T-helper 17 cell (primary cell): ENCODE data around the gene ZNF691. TPM values are rescaled to one million over a fixed set of nuclear protein-coding genes. Genes with fewer than 3 reads are reported as not detected.

Experiments used
- ATAC-seq: fragments of 150-1000 bp; cut with Tn5 transposase; 2 replicates; pipeline ENCODE4 v1.10.0; 2021; ENCODE audit warnings: mild to moderate bottlenecking, moderate library complexity
- DNase-seq, 3 donors: peaks; one replicate each; pipeline versions ENCODE4 v3.0.0 to v3.0.0-alpha.2; 2020 to 2021
- H3K9me3 ChIP-seq: one replicate; pipeline ENCODE4 v1.7.0; 2013; ENCODE audit warnings: low read length, mild to moderate bottlenecking; ENCODE audit not compliant: control insufficient read depth, poor library complexity, severe bottlenecking
- H3K27ac Mint-ChIP-seq: one replicate; pipeline ENCODE4 v1.8.0; 2022; ENCODE audit warnings: mild to moderate bottlenecking, moderate library complexity, mixed read lengths
- H3K27me3 Mint-ChIP-seq: one replicate; pipeline ENCODE4 v1.8.0; 2022; ENCODE audit warnings: mixed read lengths
- H3K36me3 Mint-ChIP-seq: one replicate; pipeline ENCODE4 v1.8.0; 2022; ENCODE audit warnings: low read depth, mixed read lengths
- H3K4me1 Mint-ChIP-seq: one replicate; pipeline ENCODE4 v1.8.0; 2022; ENCODE audit warnings: mild to moderate bottlenecking, mixed read lengths
- H3K4me3 Mint-ChIP-seq: one replicate; pipeline ENCODE4 v1.8.0; 2022; ENCODE audit warnings: mild to moderate bottlenecking, moderate library complexity, mixed read lengths
- total RNA-seq, 4 donors: library from RNA in 2 of 4; stranded (reverse) in 2 of 4; gene quantifications; one replicate each; pipeline ENCODE4 v1.2.3 and lab custom pipeline; 2022 to 2026

Gene ZNF691
- total RNA-seq, 2 donors from 2014 or later: 2.6 to 2.8 TPM

DNA sequence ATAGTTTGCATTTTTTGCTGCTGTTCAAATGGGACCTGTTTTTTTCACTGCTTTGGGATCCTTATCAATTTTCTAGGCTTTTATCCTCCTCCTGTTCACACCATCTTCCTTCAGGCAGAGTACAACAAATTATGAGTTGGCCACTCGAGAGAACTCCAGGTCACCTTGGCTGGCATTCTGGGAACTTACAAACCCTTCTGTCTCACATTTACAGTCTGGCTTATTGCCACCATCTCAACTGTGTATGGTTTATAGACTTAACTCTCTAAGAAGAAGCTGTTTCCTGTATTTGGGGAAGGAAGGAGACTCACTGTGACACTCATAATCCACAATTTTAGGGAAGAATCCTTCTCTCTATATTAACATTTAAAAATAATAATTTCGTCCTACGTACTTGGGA, 5.4 kb upstream of the ZNF691 start:
- no peak overlapping the region for H3K4me3 Mint-ChIP-seq
- H3K27ac Mint-ChIP-seq: no peak overlapping the region
- H3K4me1 Mint-ChIP-seq: peaks cover 6% of the 10 kb centered on the region
- DNase-seq (no peak), ATAC-seq (no peak)
- H3K36me3 Mint-ChIP-seq: peaks cover 4% of the 10 kb centered on the region
- no peaks in the 10 kb centered on the region for H3K27me3 Mint-ChIP-seq
- no peaks in the 10 kb centered on the region for H3K9me3 ChIP-seq

- Mint-ChIP-seq H3K4me3 (no peak overlapping the region), H3K4me1 (peaks cover 6% of the 10 kb centered on the region), H3K27ac (no peak overlapping the region), H3K36me3 (peaks cover 4% of the 10 kb centered on the region), H3K27me3 (no peaks in the 10 kb centered on the region)
- DNase-seq (no peak), ATAC-seq (no peak)
- H3K9me3 ChIP-seq: no peaks in the 10 kb centered on the region
Measured at GRCh38 chr1:42841440-42842147, 4.8 kb upstream of the ZNF691 start.

- H3K36me3 Mint-ChIP-seq: peaks cover 10% of the 10 kb centered on the region
- H3K27ac Mint-ChIP-seq: no peak overlapping the region
- DNase-seq: no peak
- no peak for ATAC-seq
- no peak overlapping the region for H3K4me3 Mint-ChIP-seq
- H3K27me3 Mint-ChIP-seq: no peaks in the 10 kb centered on the region
- no peaks in the 10 kb centered on the region for H3K9me3 ChIP-seq
- H3K4me1 Mint-ChIP-seq: peaks cover 28% of the 10 kb centered on the region
Measured at GRCh38 chr1:42844592-42845140, 1.7 kb upstream of the ZNF691 start.

GRCh38 chr1:42845193-42845592, 1.2 kb upstream of the ZNF691 start:
- no peaks in the 10 kb centered on the region for H3K9me3 ChIP-seq
- Mint-ChIP-seq H3K4me1 (peaks cover 31% of the 10 kb centered on the region), H3K27ac (no peak overlapping the region), H3K4me3 (no peak overlapping the region), H3K36me3 (peaks cover 14% of the 10 kb centered on the region), H3K27me3 (no peaks in the 10 kb centered on the region)
- ATAC-seq (no peak), DNase-seq (no peak)

GRCh38 chr1:42845866-42846256, 552 bp upstream of the ZNF691 start:
- Mint-ChIP-seq H3K4me3 (peak overlapping the region; percentile 100), H3K27me3 (no peaks in the 10 kb centered on the region), H3K27ac (peak overlapping the region; percentile 97), H3K36me3 (peaks cover 14% of the 10 kb centered on the region), H3K4me1 (peaks cover 31% of the 10 kb centered on the region)
- ATAC-seq: peak; percentile 10
- no peaks in the 10 kb centered on the region for H3K9me3 ChIP-seq
- no peak for DNase-seq

GRCh38 chr1:42847111-42847595, 740 bp downstream of the ZNF691 start:
- peaks cover 31% of the 10 kb centered on the region for H3K4me1 Mint-ChIP-seq
- ATAC-seq: no peak
- no peaks in the 10 kb centered on the region for H3K27me3 Mint-ChIP-seq
- no peak for DNase-seq
- peaks cover 12% of the 10 kb centered on the region for H3K36me3 Mint-ChIP-seq
- no peaks in the 10 kb centered on the region for H3K9me3 ChIP-seq
- H3K4me3 Mint-ChIP-seq: peak overlapping the region; percentile 100
- peak overlapping the region; percentile 97 for H3K27ac Mint-ChIP-seq

- Mint-ChIP-seq H3K27ac (peak overlapping the region; percentile 97), H3K4me3 (peak overlapping the region; percentile 100), H3K36me3 (peaks cover 12% of the 10 kb centered on the region), H3K27me3 (no peaks in the 10 kb centered on the region), H3K4me1 (peaks cover 31% of the 10 kb centered on the region)
- DNase-seq: no peak
- no peaks in the 10 kb centered on the region for H3K9me3 ChIP-seq
- ATAC-seq: no peak
Measured at GRCh38 chr1:42847721-42848460, 1.5 kb downstream of the ZNF691 start.

GRCh38 chr1:42848823-42849537, 2.6 kb downstream of the ZNF691 start:
- no peak for ATAC-seq

GRCh38 chr1:42849944-42850343, 3.5 kb downstream of the ZNF691 start:
- no peaks in the 10 kb centered on the region for H3K9me3 ChIP-seq
- no peak for DNase-seq
- ATAC-seq: no peak
- Mint-ChIP-seq H3K36me3 (peaks cover 9% of the 10 kb centered on the region), H3K27ac (peak overlapping the region; percentile 0), H3K4me3 (no peak overlapping the region), H3K27me3 (no peaks in the 10 kb centered on the region), H3K4me1 (peaks cover 29% of the 10 kb centered on the region)

More at GRCh38 chr1:42848823-42849537, 2.6 kb downstream of the ZNF691 start:
- Mint-ChIP-seq H3K4me1 (peaks cover 29% of the 10 kb centered on the region), H3K27me3 (no peaks in the 10 kb centered on the region), H3K27ac (peak overlapping the region; percentile 0), H3K36me3 (peaks cover 9% of the 10 kb centered on the region), H3K4me3 (no peak overlapping the region)
- DNase-seq: no peak
- H3K9me3 ChIP-seq: no peaks in the 10 kb centered on the region

DNA sequence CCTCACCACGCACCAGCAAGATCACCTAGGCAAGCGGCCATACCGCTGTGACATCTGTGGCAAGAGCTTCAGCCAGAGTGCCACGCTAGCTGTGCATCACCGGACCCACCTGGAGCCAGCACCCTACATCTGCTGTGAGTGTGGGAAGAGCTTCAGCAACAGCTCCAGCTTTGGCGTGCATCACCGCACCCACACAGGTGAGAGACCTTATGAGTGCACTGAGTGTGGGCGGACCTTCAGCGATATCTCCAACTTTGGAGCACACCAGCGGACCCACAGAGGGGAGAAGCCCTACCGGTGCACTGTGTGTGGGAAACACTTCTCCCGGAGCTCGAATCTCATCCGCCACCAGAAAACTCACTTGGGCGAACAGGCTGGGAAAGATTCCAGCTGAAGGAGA, 5.0 kb downstream of the ZNF691 start:
- H3K27me3 Mint-ChIP-seq: no peaks in the 10 kb centered on the region
- peaks cover 13% of the 10 kb centered on the region for H3K36me3 Mint-ChIP-seq
- DNase-seq (no peak), ATAC-seq (no peak)
- H3K27ac Mint-ChIP-seq: no peak overlapping the region
- no peaks in the 10 kb centered on the region for H3K9me3 ChIP-seq
- no peak overlapping the region for H3K4me3 Mint-ChIP-seq
- H3K4me1 Mint-ChIP-seq: peaks cover 27% of the 10 kb centered on the region

DNA sequence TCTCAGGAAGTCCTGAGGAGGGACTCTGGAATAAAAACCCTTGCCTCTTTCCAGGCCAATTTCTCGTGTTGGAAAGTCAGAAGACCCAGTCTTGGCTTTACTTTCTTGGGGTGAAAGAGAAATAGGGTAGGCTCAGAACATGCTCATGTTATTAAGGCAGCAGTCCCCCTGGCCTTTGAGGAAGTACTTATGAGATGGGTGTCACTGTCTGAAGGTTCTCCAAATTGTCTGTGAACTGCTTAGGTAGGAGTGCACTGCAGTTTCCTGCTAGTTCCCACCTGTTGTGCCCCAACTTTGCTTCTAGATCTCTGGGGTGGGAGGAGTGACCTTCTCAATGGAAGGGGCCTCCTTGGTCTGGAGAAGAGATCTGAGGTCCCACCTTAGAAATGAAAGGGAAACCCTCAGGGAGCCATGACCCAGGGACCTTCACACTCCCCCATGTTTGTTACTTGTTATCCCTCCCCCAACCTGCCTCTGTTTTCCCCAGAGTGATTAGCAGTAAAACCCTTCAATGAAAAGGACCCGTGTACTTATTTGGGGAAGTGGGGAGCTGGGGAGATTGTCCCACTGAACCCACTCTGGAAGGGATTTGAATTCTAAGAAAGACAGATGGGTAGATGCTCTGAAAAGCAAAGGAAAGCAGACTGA, 5.7 kb downstream of the ZNF691 start:
- H3K9me3 ChIP-seq: no peaks in the 10 kb centered on the region
- DNase-seq: no peak
- no peak overlapping the region for H3K4me3 Mint-ChIP-seq
- peaks cover 11% of the 10 kb centered on the region for H3K36me3 Mint-ChIP-seq
- no peaks in the 10 kb centered on the region for H3K27me3 Mint-ChIP-seq
- no peak overlapping the region for H3K27ac Mint-ChIP-seq
- H3K4me1 Mint-ChIP-seq: peaks cover 23% of the 10 kb centered on the region
- ATAC-seq: no peak

GRCh38 chr1:42852608-42852980, 6.2 kb downstream of the ZNF691 start:
- H3K36me3 Mint-ChIP-seq: peaks cover 7% of the 10 kb centered on the region
- no peak for ATAC-seq

More at GRCh38 chr1:42852608-42852980, 6.2 kb downstream of the ZNF691 start:
- no peak for DNase-seq
- Mint-ChIP-seq H3K4me3 (no peak overlapping the region), H3K4me1 (peaks cover 18% of the 10 kb centered on the region), H3K27me3 (no peaks in the 10 kb centered on the region), H3K27ac (no peak overlapping the region)
- no peaks in the 10 kb centered on the region for H3K9me3 ChIP-seq
